ENCODE measurements around the gene TRIM65. TPM values are rescaled to one million over a fixed set of nuclear protein-coding genes. Genes with fewer than 3 reads are reported as not detected.

The TRIM65 gene
- total and polyA plus RNA-seq, 2 of the 13 experiments (the other 11 are each of a cell fraction or from before 2014, with no cell fraction given): 10.3 to 22.4 TPM

- TF ChIP-seq CTCF (CRISPR knock-in tag; IDR thresholded peaks at IDR 0.05) (peak; percentile 5; the same call in 1 of the 2 replicates), ZNF678 (CRISPR knock-in tag; IDR thresholded peaks at IDR 0.05) (no peak), SALL1 (CRISPR knock-in tag; IDR thresholded peaks at IDR 0.05) (peak; percentile 34; the same call in 1 of the 2 replicates), FOXK2 (IDR thresholded peaks at IDR 0.05) (no peak), ZNF720 (CRISPR knock-in tag; IDR thresholded peaks at IDR 0.05) (no peak), PRMT3 (CRISPR knock-in tag; IDR thresholded peaks at IDR 0.05; ENCODE audit: borderline replicate concordance, low read depth) (no peak), EEA1 (CRISPR knock-in tag; IDR thresholded peaks at IDR 0.05; ENCODE audit: borderline replicate concordance) (no peak), ZNF777 (CRISPR knock-in tag; IDR thresholded peaks at IDR 0.05) (no peak), ZNF883 (CRISPR knock-in tag; IDR thresholded peaks at IDR 0.05; ENCODE audit: not compliant biosample characterization) (peak; percentile 41), MAZ (IDR thresholded peaks at IDR 0.05; ENCODE audit: borderline replicate concordance, low read depth, low read length) (no peak), MAZ (CRISPR knock-in tag; IDR thresholded peaks at IDR 0.05; ENCODE audit: low read depth) (no peak), ZGPAT (CRISPR knock-in tag; IDR thresholded peaks at IDR 0.05) (no peak), CBX5 (CRISPR knock-in tag; IDR thresholded peaks at IDR 0.05; ENCODE audit: borderline replicate concordance) (no peak), ZNF333 (CRISPR knock-in tag; IDR thresholded peaks at IDR 0.05; ENCODE audit: borderline replicate concordance) (no peak), ZNF563 (CRISPR knock-in tag; IDR thresholded peaks at IDR 0.05) (0 out of 2 replicates have a peak, but pooled peaks have one; percentile 2), SAFB2 (CRISPR knock-in tag; IDR thresholded peaks at IDR 0.05; ENCODE audit: borderline replicate concordance, low read depth) (0 out of 2 replicates have a peak, but pooled peaks have one; percentile 49), ZNF644 (CRISPR knock-in tag; IDR thresholded peaks at IDR 0.05; ENCODE audit: low read depth) (no peak), ZNF770 (CRISPR knock-in tag; IDR thresholded peaks at IDR 0.05) (no peak), ZNF788 (CRISPR knock-in tag; IDR thresholded peaks at IDR 0.05; ENCODE audit: borderline replicate concordance) (no peak), RORA (CRISPR knock-in tag; IDR thresholded peaks at IDR 0.05) (no peak)
- TF ChIP-seq, protein P1, sequence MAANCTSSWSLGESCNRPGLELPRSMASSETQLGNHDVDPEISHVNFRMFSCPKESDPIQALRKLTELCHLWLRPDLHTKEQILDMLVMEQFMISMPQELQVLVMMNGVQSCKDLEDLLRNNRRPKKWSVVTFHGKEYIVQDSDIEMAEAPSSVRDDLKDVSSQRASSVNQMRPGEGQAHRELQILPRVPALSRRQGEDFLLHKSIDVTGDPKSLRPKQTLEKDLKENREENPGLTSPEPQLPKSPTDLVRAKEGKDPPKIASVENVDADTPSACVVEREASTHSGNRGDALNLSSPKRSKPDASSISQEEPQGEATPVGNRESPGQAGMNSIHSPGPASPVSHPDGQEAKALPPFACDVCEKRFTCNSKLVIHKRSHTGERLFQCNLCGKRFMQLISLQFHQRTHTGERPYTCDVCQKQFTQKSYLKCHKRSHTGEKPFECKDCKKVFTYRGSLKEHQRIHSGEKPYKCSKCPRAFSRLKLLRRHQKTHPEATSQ (CRISPR knock-in tag; IDR thresholded peaks at IDR 0.05; ENCODE audit: borderline replicate concordance): no peak
- TF ChIP-seq, protein P2, sequence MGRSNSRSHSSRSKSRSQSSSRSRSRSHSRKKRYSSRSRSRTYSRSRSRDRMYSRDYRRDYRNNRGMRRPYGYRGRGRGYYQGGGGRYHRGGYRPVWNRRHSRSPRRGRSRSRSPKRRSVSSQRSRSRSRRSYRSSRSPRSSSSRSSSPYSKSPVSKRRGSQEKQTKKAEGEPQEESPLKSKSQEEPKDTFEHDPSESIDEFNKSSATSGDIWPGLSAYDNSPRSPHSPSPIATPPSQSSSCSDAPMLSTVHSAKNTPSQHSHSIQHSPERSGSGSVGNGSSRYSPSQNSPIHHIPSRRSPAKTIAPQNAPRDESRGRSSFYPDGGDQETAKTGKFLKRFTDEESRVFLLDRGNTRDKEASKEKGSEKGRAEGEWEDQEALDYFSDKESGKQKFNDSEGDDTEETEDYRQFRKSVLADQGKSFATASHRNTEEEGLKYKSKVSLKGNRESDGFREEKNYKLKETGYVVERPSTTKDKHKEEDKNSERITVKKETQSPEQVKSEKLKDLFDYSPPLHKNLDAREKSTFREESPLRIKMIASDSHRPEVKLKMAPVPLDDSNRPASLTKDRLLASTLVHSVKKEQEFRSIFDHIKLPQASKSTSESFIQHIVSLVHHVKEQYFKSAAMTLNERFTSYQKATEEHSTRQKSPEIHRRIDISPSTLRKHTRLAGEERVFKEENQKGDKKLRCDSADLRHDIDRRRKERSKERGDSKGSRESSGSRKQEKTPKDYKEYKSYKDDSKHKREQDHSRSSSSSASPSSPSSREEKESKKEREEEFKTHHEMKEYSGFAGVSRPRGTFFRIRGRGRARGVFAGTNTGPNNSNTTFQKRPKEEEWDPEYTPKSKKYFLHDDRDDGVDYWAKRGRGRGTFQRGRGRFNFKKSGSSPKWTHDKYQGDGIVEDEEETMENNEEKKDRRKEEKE (IDR thresholded peaks at IDR 0.05): no peak
Measured at GRCh38 chr17:75849724-75850123, 47.0 kb downstream of the TRIM65 start (continued).

All from HepG2 (cell line).